ENCODE measurements around the gene LRRC47.

DNA sequence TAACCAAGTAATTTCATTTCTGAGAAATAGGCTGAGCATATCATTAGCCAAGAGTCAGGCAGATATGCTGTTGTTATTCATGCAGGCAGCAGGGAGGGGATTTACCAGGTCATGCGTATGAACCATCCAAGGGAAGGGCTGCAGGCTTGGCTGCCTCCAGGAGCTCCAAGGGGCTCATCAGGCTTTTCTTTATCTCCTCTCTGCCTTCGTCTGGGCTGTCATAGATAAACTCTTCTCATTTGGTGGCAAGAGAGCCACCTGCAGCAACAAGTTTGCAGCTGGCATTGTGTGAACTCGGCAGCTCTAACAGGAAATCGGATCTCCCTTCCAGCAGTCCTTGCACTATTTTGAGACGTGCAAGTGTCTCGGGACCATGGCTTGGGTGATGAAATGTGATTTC, 36.5 kb downstream of the LRRC47 start:
- TF ChIP-seq, protein P1, sequence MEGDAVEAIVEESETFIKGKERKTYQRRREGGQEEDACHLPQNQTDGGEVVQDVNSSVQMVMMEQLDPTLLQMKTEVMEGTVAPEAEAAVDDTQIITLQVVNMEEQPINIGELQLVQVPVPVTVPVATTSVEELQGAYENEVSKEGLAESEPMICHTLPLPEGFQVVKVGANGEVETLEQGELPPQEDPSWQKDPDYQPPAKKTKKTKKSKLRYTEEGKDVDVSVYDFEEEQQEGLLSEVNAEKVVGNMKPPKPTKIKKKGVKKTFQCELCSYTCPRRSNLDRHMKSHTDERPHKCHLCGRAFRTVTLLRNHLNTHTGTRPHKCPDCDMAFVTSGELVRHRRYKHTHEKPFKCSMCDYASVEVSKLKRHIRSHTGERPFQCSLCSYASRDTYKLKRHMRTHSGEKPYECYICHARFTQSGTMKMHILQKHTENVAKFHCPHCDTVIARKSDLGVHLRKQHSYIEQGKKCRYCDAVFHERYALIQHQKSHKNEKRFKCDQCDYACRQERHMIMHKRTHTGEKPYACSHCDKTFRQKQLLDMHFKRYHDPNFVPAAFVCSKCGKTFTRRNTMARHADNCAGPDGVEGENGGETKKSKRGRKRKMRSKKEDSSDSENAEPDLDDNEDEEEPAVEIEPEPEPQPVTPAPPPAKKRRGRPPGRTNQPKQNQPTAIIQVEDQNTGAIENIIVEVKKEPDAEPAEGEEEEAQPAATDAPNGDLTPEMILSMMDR (IDR thresholded peaks at IDR 0.05; ENCODE audit: low read length), result no peak
- no peak for TF ChIP-seq EZH2 (optimal IDR thresholded peaks at IDR 0.05; ENCODE audit: low read depth, low read length)
- no peak for TF ChIP-seq EZH2phosphoT487 (IDR thresholded peaks at IDR 0.05; ENCODE audit: low read length)
